GM12864 (cell line): ENCODE data around the gene RNF144B.

Experiments
- DNase-seq: peaks from one replicate; pipeline ENCODE4 v3.0.0-alpha.2; 2011; ENCODE audit warnings: low read depth
- H3K4me3 ChIP-seq: 2 replicates; pipeline ENCODE4 v1.5.1; 2011; ENCODE audit warnings: mild to moderate bottlenecking, low read depth, low read length, control low read depth
- CTCF ChIP-seq: IDR thresholded peaks from 2 replicates; pipeline ENCODE4 v1.5.1; 2011; ENCODE audit warnings: low read depth, mild to moderate bottlenecking, moderate library complexity, low read length, control low read depth, inconsistent platforms; ENCODE audit errors: missing control alignments

Gene RNF144B

GRCh38 chr6:18478610-18479009 lies 91.5 kb downstream of the RNF144B start:
- no peak for TF ChIP-seq CTCF
- no peak for DNase-seq

GRCh38 chr6:18481870-18482269 lies 94.7 kb downstream of the RNF144B start:
- DNase-seq: no peak
- no peak for TF ChIP-seq CTCF

More at GRCh38 chr6:18478610-18479009, 91.5 kb downstream of the RNF144B start:
- H3K4me3 ChIP-seq: no peak overlapping the region

GRCh38 chr6:18485660-18486435 lies 98.7 kb downstream of the RNF144B start:
- TF ChIP-seq CTCF: no peak
- no peak overlapping the region for H3K4me3 ChIP-seq
- no peak for DNase-seq

More at GRCh38 chr6:18481870-18482269, 94.7 kb downstream of the RNF144B start:
- no peak overlapping the region for H3K4me3 ChIP-seq

- TF ChIP-seq CTCF: no peak
- no peak for DNase-seq
- no peak overlapping the region for H3K4me3 ChIP-seq
Measured at GRCh38 chr6:18488004-18488403, 100.9 kb downstream of the RNF144B start.

- DNase-seq: no peak
- H3K4me3 ChIP-seq: no peak overlapping the region
- TF ChIP-seq CTCF: no peak
Measured at GRCh38 chr6:18488526-18489270, 101.5 kb downstream of the RNF144B start.

- no peak overlapping the region for H3K4me3 ChIP-seq
- no peak for TF ChIP-seq CTCF
- DNase-seq: no peak
Measured at GRCh38 chr6:18489335-18489734, 102.2 kb downstream of the RNF144B start.
